CD14-positive monocyte (primary cell): ENCODE data around the gene CROCC2. TPM values are rescaled to one million over a fixed set of nuclear protein-coding genes. Genes with fewer than 3 reads are reported as not detected.

ENCODE experiments used
- DNase-seq, 3 donors: peaks; one replicate each; pipeline ENCODE4 v3.0.0-alpha.2; 2011 to 2022
- H2AFZ ChIP-seq: 2 replicates; pipeline ENCODE4 v1.6.0; 2012; ENCODE audit warnings: mild to moderate bottlenecking, low read depth, low read length, inconsistent platforms; ENCODE audit not compliant: insufficient read depth, poor library complexity, severe bottlenecking
- H3K27ac ChIP-seq, 2 donors: 1 replicate in 1 of 2; 2 replicates in 1 of 2; pipeline ENCODE4 v1.5.1; 2012 to 2013; ENCODE audit warnings: low read length in 2 of 2, control low read depth in 1 of 2, inconsistent platforms in 1 of 2, low read depth in 1 of 2, mild to moderate bottlenecking in 1 of 2
- H3K27me3 ChIP-seq, 2 donors: one replicate each; pipeline versions ENCODE4 v1.6.0 to v1.6.1; 2011 to 2013; ENCODE audit warnings: low read length in 2 of 2; ENCODE audit not compliant: control insufficient read depth in 2 of 2, insufficient read depth in 2 of 2
- H3K36me3 ChIP-seq, 2 donors: replicated peaks in 1 of 2; 1 replicate in 1 of 2; 2 replicates in 1 of 2; pipeline versions ENCODE4 v1.5.1 to v1.6.1; 2012 to 2013; ENCODE audit warnings: low read length in 2 of 2, control low read depth in 1 of 2, inconsistent platforms in 1 of 2, mild to moderate bottlenecking in 1 of 2; ENCODE audit not compliant: insufficient read depth in 2 of 2, control insufficient read depth in 1 of 2
- H3K4me1 ChIP-seq, 2 donors: 1 replicate in 1 of 2; 2 replicates in 1 of 2; pipeline versions ENCODE4 v1.5.1 to v1.6.1; 2012 to 2013; ENCODE audit warnings: low read length in 2 of 2, control low read depth in 1 of 2, inconsistent platforms in 1 of 2, mild to moderate bottlenecking in 1 of 2, moderate library complexity in 1 of 2; ENCODE audit not compliant: insufficient read depth in 2 of 2, control insufficient read depth in 1 of 2
- H3K4me2 ChIP-seq: replicated peaks from 2 replicates; pipeline ENCODE3; 2012; ENCODE audit warnings: low read length, moderate library complexity, mild to moderate bottlenecking; ENCODE audit not compliant: poor library complexity, severe bottlenecking; ENCODE audit errors: extremely low read depth
- H3K4me3 ChIP-seq, 3 experiments: fragments of 200-600 bp in 1 of 3; sonication (generic) in 1 of 3; replicated peaks in 1 of 3; 1 replicate in 2 of 3; 2 replicates in 1 of 3; pipeline ENCODE4 v1.5.1; 2011 to 2013; ENCODE audit warnings: low read length in 3 of 3, mild to moderate bottlenecking in 3 of 3, control low read depth in 2 of 3, low read depth in 2 of 3, inconsistent platforms in 1 of 3, moderate library complexity in 1 of 3
- H3K79me2 ChIP-seq: 2 replicates; pipeline ENCODE4 v1.6.0; 2012; ENCODE audit warnings: mild to moderate bottlenecking, control low read depth, inconsistent platforms, low read length, moderate library complexity; ENCODE audit not compliant: insufficient read depth
- H3K9ac ChIP-seq: 2 replicates; pipeline ENCODE4 v1.6.0; 2017; ENCODE audit warnings: low read length, mild to moderate bottlenecking; ENCODE audit not compliant: insufficient read depth, poor library complexity, severe bottlenecking
- H3K9me3 ChIP-seq, 2 donors: replicated peaks in 1 of 2; 1 replicate in 1 of 2; 2 replicates in 1 of 2; pipeline versions ENCODE4 v1.5.1 to v1.6.1; 2012 to 2013; ENCODE audit warnings: low read length in 2 of 2, control low read depth in 1 of 2; ENCODE audit not compliant: control insufficient read depth in 1 of 2, insufficient read depth in 1 of 2
- H4K20me1 ChIP-seq: 2 replicates; pipeline ENCODE4 v1.6.0; 2012; ENCODE audit warnings: mild to moderate bottlenecking, low read length, control low read depth, moderate library complexity; ENCODE audit not compliant: insufficient read depth
- H3K27ac Mint-ChIP-seq, 7 donors: one replicate each; pipeline ENCODE4 v1.8.0; 2020; ENCODE audit warnings: mild to moderate bottlenecking in 7 of 7, mixed read lengths in 7 of 7, moderate library complexity in 6 of 7, inconsistent platforms in 2 of 7
- H3K27me3 Mint-ChIP-seq, 3 donors: one replicate each; pipeline ENCODE4 v1.8.0; 2021 to 2022; ENCODE audit warnings: low read depth in 3 of 3, mild to moderate bottlenecking in 3 of 3, mixed read lengths in 3 of 3, moderate library complexity in 3 of 3, inconsistent platforms in 1 of 3
- H3K36me3 Mint-ChIP-seq, 2 donors: one replicate each; pipeline ENCODE4 v1.8.0; 2020; ENCODE audit warnings: mixed read lengths in 2 of 2, inconsistent platforms in 1 of 2, mild to moderate bottlenecking in 1 of 2
- H3K4me1 Mint-ChIP-seq: one replicate; pipeline ENCODE4 v1.8.0; 2020; ENCODE audit warnings: mild to moderate bottlenecking, mixed read lengths
- H3K4me3 Mint-ChIP-seq, 2 donors: one replicate each; pipeline ENCODE4 v1.8.0; 2020; ENCODE audit warnings: mild to moderate bottlenecking in 2 of 2, mixed read lengths in 2 of 2, moderate library complexity in 1 of 2
- H3K9me3 Mint-ChIP-seq, 7 donors: one replicate each; pipeline ENCODE4 v1.8.0; 2020 to 2022; ENCODE audit warnings: mixed read lengths in 7 of 7, mild to moderate bottlenecking in 6 of 7, moderate library complexity in 6 of 7, inconsistent platforms in 2 of 7
- WGBS: methylation state at CpG from one replicate; pipeline ENCODE4 v1.1.5; 2013; ENCODE audit warnings: missing lambda C conversion rate; ENCODE audit not compliant: insufficient coverage; 5-methylcytosine and 5-hydroxymethylcytosine counted together
- intact Hi-C, 2 donors: fragments of 100-400 bp; cut with micrococcal nuclease; formaldehyde crosslinking; loops; one replicate each; pipeline versions ENCODE4 v1.15.0 to v1.15.1; 2023
- polyA plus RNA-seq, 3 donors: library from polyadenylated mRNA; depleted of rRNA in 1 of 3; unstranded in 2 of 3; stranded (reverse) in 1 of 3; fragments of 300-500 nt in 2 of 3; fragments of >200 nt in 1 of 3; fragmentation: Illumina TruSeq in 2 of 3; gene quantifications; 1 replicate in 2 of 3; 2 replicates in 1 of 3; pipeline ENCODE4 v1.2.3, GENCODE V29; 2012 to 2021
- TF ChIP-seq, protein P1 (sequence below): fragments of 200-600 bp; IDR thresholded peaks from one replicate; pipeline ENCODE4 v1.8.0; 2022; ENCODE audit warnings: antibody characterized with exemption, mild to moderate bottlenecking

Gene CROCC2
- polyA plus RNA-seq, 3 donors, result 0.15 TPM; not detected in 2

DNA sequence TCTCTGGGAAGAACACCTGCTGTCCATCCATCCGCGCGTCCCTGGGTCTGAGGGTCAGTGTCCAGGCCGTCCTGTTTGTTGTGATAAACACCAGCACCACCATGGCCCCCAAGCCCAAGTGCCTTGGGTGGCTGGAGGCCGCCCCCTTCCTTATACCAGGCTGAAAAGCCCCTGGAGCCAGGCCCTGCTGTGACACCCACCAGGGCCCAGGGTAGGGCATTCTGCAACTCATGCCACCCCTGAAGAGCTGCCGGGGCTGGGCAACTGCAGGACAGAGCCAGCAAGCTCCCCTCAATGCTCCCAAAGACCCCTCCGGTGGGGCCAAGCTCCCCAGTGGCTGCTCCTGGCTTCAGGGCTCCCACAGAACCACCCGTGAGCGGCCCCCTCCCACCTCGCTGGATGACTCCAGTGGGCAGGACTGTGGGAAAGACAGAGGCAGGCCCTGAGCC lies 60.3 kb downstream of the CROCC2 start:
- Histone ChIP-seq H3K9me3 (no peaks in the 10 kb centered on the region), H3K9ac (no peak overlapping the region), H3K4me1 (peaks cover 46 to 47% of the 10 kb centered on the region in 2 donors), H2AFZ (no peak overlapping the region), H3K4me3 (peak overlapping the region in 2 of 3 experiments; percentile 21 to 58), H3K79me2 (no peaks in the 10 kb centered on the region), H3K27me3 (no peaks in the 10 kb centered on the region), H3K36me3 (no peaks in the 10 kb centered on the region), H3K27ac (no peak overlapping the region), H4K20me1 (no peaks in the 10 kb centered on the region), H3K4me2 (peak overlapping the region; percentile 59)
- DNase-seq, result no peak
- WGBS, result 95% methylated on average over 10 of the region's 10 CpGs
- Mint-ChIP-seq H3K27me3 (peaks cover 0 to 3% (median 0%) of the 10 kb centered on the region in 3 donors), H3K4me1 (peaks cover 23% of the 10 kb centered on the region), H3K9me3 (peaks cover 0 to 6% (median 1%) of the 10 kb centered on the region in 7 donors), H3K36me3 (no peaks in the 10 kb centered on the region), H3K27ac (no peak overlapping the region), H3K4me3 (no peak overlapping the region)
- TF ChIP-seq, protein P1, sequence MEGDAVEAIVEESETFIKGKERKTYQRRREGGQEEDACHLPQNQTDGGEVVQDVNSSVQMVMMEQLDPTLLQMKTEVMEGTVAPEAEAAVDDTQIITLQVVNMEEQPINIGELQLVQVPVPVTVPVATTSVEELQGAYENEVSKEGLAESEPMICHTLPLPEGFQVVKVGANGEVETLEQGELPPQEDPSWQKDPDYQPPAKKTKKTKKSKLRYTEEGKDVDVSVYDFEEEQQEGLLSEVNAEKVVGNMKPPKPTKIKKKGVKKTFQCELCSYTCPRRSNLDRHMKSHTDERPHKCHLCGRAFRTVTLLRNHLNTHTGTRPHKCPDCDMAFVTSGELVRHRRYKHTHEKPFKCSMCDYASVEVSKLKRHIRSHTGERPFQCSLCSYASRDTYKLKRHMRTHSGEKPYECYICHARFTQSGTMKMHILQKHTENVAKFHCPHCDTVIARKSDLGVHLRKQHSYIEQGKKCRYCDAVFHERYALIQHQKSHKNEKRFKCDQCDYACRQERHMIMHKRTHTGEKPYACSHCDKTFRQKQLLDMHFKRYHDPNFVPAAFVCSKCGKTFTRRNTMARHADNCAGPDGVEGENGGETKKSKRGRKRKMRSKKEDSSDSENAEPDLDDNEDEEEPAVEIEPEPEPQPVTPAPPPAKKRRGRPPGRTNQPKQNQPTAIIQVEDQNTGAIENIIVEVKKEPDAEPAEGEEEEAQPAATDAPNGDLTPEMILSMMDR, result no peak
- intact Hi-C loops, result no loop called here

DNA sequence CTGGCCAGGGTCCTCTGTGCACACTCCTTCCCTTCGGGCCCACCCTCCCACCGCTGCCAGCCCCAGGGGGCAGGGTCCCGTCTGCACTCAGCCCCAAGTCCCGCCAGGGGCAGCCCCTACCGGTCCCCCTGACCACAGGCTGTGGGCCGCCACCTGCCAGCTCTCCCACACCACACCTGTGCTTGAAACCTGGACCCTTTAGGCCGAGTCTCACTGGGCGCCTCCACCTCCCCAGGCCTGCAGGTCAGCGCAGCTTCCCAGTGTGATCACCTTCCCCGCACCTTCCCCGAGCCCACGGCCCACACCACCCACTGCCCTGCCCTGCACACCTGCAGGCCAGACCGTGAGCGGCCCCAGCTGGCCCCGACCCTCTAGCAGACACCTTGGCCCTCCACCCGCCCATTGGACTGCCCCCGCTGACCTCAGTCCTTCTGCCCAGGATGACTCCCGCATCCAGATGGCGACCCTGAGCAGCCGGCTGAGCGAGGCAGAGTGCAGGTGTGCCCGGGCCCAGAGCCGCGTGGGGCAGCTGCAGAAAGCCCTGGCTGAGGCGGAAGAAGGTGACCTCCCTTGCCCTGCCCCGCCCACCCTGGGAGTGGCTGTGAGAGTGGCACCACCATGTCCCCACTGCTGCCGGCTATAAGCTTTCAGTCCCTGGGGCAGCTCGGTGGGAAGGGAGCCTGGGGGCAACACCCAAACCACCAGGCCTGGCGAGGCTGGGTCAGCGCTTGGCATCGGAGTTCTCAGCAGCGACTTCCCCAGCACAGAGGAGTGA lies 61.0 kb downstream of the CROCC2 start:
- Histone ChIP-seq H3K4me2 (no peak overlapping the region), H3K9ac (no peak overlapping the region), H4K20me1 (no peaks in the 10 kb centered on the region), H2AFZ (no peak overlapping the region), H3K79me2 (no peaks in the 10 kb centered on the region), H3K9me3 (no peaks in the 10 kb centered on the region), H3K4me1 (peaks cover 41% of the 10 kb centered on the region in 2 donors), H3K27ac (no peak overlapping the region), H3K36me3 (no peaks in the 10 kb centered on the region), H3K4me3 (peak overlapping the region in 1 of 3 experiments; percentile 21), H3K27me3 (no peaks in the 10 kb centered on the region)
- intact Hi-C loops, result no loop called here
- DNase-seq, result no peak
- 91% methylated on average over 30 of the region's 32 CpGs for WGBS
- peaks cover 0 to 4% (median 3%) of the 10 kb centered on the region in 3 donors for H3K27me3 Mint-ChIP-seq
- H3K4me1 Mint-ChIP-seq, result peaks cover 23% of the 10 kb centered on the region
- H3K4me3 Mint-ChIP-seq, result peak overlapping the region in 1 of 2 donors; percentile 6
- TF ChIP-seq, protein P1, result no peak
- no peaks in the 10 kb centered on the region for H3K36me3 Mint-ChIP-seq
- peak overlapping the region in 1 of 7 donors; percentile 68 for H3K27ac Mint-ChIP-seq
- H3K9me3 Mint-ChIP-seq, result peaks cover 0 to 6% (median 1%) of the 10 kb centered on the region in 7 donors
